Right atrium auricular region (tissue), 2 donors: Measurements from ENCODE around the gene ATP6AP2. TPM values are rescaled to one million over a fixed set of nuclear protein-coding genes. Genes with fewer than 3 reads are reported as not detected.

Experiments
- DNase-seq: peaks from one replicate; pipeline ENCODE4 v3.0.0-alpha.2; 2019; ENCODE audit warnings: low spot score
- H3K27ac ChIP-seq, 2 donors: fragments of 200-600 bp; sonication (generic); 1 replicate in 1 of 2; 2 replicates in 1 of 2; pipeline ENCODE4 v1.5.1; 2016 to 2019
- H3K27me3 ChIP-seq, 2 donors: fragments of 200-600 bp; sonication (generic); one replicate each; pipeline versions ENCODE4 v1.5.1 to v1.6.0; 2017 to 2019
- H3K36me3 ChIP-seq: fragments of 200-600 bp; sonication (generic); one replicate; pipeline ENCODE4 v1.5.1; 2016
- H3K4me1 ChIP-seq, 2 donors: fragments of 200-600 bp; sonication (generic); one replicate each; pipeline versions ENCODE4 v1.5.1 to v1.6.0; 2017 to 2019
- H3K4me3 ChIP-seq, 2 donors: fragments of 200-600 bp; sonication (generic); 1 replicate in 1 of 2; 2 replicates in 1 of 2; pipeline ENCODE4 v1.5.1; 2017 to 2019; ENCODE audit warnings: mild to moderate bottlenecking in 1 of 2, moderate library complexity in 1 of 2
- H3K9me3 ChIP-seq, 2 donors: fragments of 200-600 bp; sonication (generic); one replicate each; pipeline ENCODE4 v1.5.1; 2019
- CTCF ChIP-seq, 2 donors: fragments of 200-600 bp; sonication (generic); IDR thresholded peaks; one replicate each; pipeline ENCODE4 v1.5.1; 2019; ENCODE audit warnings: antibody characterized with exemption in 2 of 2
- total RNA-seq, 2 donors: library from RNA; depleted of rRNA; stranded (reverse); fragments of >200 nt; gene quantifications; one replicate each; pipeline ENCODE4 v1.1.0, GENCODE V29; 2016

Gene ATP6AP2
- total RNA-seq, 2 donors from 2014 or later = 50.9 to 52.8 TPM

DNA sequence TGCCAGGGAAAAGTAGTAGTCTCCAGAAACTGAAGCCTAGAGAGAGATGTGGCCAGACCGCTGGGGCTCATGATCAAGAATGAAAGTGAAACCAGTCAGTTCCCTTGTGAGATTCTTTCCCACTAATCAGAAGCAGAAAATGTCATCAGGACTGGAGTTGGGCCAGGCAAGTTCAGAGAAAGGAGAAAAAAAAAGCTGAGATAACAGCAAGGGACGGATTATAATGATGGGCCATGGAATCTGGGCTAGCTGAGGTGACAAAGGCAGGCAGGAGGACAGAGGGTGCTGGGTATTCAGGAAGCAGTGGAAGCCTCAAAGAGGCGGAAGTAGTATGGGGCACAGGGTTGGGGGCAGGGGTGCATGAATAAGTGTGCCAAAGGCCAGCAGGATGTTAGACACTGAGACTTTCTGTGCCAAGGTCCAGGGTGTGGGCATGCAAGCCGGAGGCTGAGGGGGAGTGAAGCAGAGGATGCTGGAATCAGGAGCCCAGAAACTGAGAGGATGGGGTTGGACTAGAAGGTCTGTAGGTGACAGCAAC, 64.1 kb downstream of the ATP6AP2 start:
- H3K4me1 ChIP-seq = peaks cover 0 to 51% of the 10 kb centered on the region in 2 donors
- H3K9me3 ChIP-seq = no peaks in the 10 kb centered on the region
- no peak for TF ChIP-seq CTCF (IDR thresholded peaks at IDR 0.05)
- no peaks in the 10 kb centered on the region for H3K36me3 ChIP-seq
- no peaks in the 10 kb centered on the region for H3K27me3 ChIP-seq
- peak overlapping the region; percentile 63 to 66 for H3K27ac ChIP-seq
- H3K4me3 ChIP-seq = peak overlapping the region; percentile 24 to 41
- peak; percentile 71 for DNase-seq

- Histone ChIP-seq H3K36me3 (no peaks in the 10 kb centered on the region), H3K4me3 (peak overlapping the region; percentile 54 to 80), H3K9me3 (no peaks in the 10 kb centered on the region), H3K27ac (peak overlapping the region; percentile 74 to 83), H3K4me1 (peaks cover 0 to 51% of the 10 kb centered on the region in 2 donors), H3K27me3 (no peaks in the 10 kb centered on the region)
- DNase-seq = peak; percentile 61
- no peak for TF ChIP-seq CTCF (IDR thresholded peaks at IDR 0.05)
Observed at GRCh38 chrX:40646489-40647306, 65.9 kb downstream of the ATP6AP2 start.

GRCh38 chrX:40647307-40648197, 66.8 kb downstream of the ATP6AP2 start, which contains the start of gene CXorf38:
Gene CXorf38 (minus strand): TSS chrX:40647561. CDS start chrX:40647520, 41 bp downstream.
- peaks cover 0 to 44% of the 10 kb centered on the region in 2 donors for H3K4me1 ChIP-seq
- H3K27ac ChIP-seq = peak within 1 kb of the TSS; percentile 74 to 83
- peak within 1 kb of the TSS; percentile 54 to 80 for H3K4me3 ChIP-seq
- no peaks in the 10 kb centered on the region for H3K9me3 ChIP-seq
- no peaks in the 10 kb centered on the region for H3K36me3 ChIP-seq
- no peak for TF ChIP-seq CTCF (IDR thresholded peaks at IDR 0.05)
- H3K27me3 ChIP-seq = no peaks in the 10 kb centered on the region
- DNase-seq = peak; percentile 92

DNA sequence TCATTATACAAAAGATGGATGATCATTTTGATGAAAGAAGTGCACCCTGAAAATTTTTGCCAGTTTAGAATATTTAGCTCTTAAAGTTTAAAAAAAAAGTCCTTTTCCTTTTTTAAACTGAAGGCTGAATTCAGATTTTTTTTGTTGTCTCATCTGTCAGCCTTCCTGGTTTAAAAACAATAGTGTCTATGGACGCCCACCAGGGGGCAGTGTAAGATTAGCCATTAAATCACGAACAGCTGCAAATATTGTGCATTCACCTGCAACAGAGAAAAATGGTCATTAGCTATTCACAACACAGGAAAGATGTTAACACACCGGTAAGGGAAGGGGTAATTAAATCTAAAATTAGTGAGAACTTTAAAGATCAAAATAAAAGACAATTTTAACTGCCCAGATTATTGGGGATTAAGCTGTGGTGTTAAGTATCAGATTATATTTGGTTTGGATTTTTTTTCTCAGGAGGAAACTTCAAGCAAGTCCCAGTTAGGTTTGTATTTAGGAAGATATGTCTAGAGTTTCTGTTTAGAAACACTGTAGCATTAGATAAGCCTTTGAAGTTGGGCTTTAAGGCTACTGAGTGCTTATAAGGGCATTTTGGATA, 71.0 kb downstream of the ATP6AP2 start:
- H3K4me3 ChIP-seq = no peak overlapping the region
- H3K4me1 ChIP-seq = peaks cover 0 to 11% of the 10 kb centered on the region in 2 donors
- DNase-seq = peak; percentile 86
- H3K36me3 ChIP-seq = no peaks in the 10 kb centered on the region
- H3K27ac ChIP-seq = no peak overlapping the region
- H3K27me3 ChIP-seq = no peaks in the 10 kb centered on the region
- TF ChIP-seq CTCF (IDR thresholded peaks at IDR 0.05) = peak; percentile 62 to 90
- H3K9me3 ChIP-seq = no peaks in the 10 kb centered on the region

- no peak overlapping the region for H3K4me3 ChIP-seq
Observed at GRCh38 chrX:40652664-40653063, 71.9 kb downstream of the ATP6AP2 start.

More at GRCh38 chrX:40652664-40653063, 71.9 kb downstream of the ATP6AP2 start:
- Histone ChIP-seq H3K4me1 (peaks cover 0 to 5% of the 10 kb centered on the region in 2 donors), H3K36me3 (no peaks in the 10 kb centered on the region), H3K9me3 (no peaks in the 10 kb centered on the region), H3K27ac (no peak overlapping the region), H3K27me3 (no peaks in the 10 kb centered on the region)
- TF ChIP-seq CTCF (IDR thresholded peaks at IDR 0.05) = no peak
- no peak for DNase-seq
